K562 (cell line): ENCODE results near the gene MRPS31. TPM values are rescaled to one million over a fixed set of nuclear protein-coding genes. Genes with fewer than 3 reads are reported as not detected.

Experiments
- ELF2 ChIP-seq: fragments of 250-450 bp; sonication (Bioruptor Pico); IDR thresholded peaks from 2 replicates; pipeline ENCODE4 v1.5.0; 2021; ENCODE audit warnings: mild to moderate bottlenecking
- NFXL1 ChIP-seq: fragments of 450-650 bp; formaldehyde crosslinking; IDR thresholded peaks from 2 replicates; pipeline ENCODE4 v1.4.0; 2021; ENCODE audit warnings: mild to moderate bottlenecking
- ZNF133 ChIP-seq: fragments of 250-450 bp; sonication (Bioruptor Pico); IDR thresholded peaks from 2 replicates; pipeline ENCODE4 v1.4.0; 2020; ENCODE audit warnings: mild to moderate bottlenecking
- ZNF175 ChIP-seq: fragments of 200-800 bp; sonication (Bioruptor generic); IDR thresholded peaks from 2 replicates; pipeline ENCODE4 v1.6.1; 2016; ENCODE audit warnings: low read depth, mild to moderate bottlenecking, missing genetic modification characterization, missing compliant biosample characterization
- polyA plus RNA-seq, 8 experiments: library from polyadenylated mRNA; depleted of rRNA in 4 of 8; stranded (reverse) in 5 of 8; unstranded in 3 of 8; fragments of >200 nt; fragmentation: Nextera tagmentation in 2 of 8; fragmentation: Illumina TruSeq in 1 of 8; extraction: Ambion mirVana in 2 of 8; extraction: Trizol in 1 of 8; gene quantifications; 2 replicates each; pipeline versions ENCODE4 v1.2.1 to v1.2.3, GENCODE V29; 2011 to 2014; ENCODE audit warnings: inconsistent platforms in 1 of 8, missing spikeins in 1 of 8
- total RNA-seq, 7 experiments: library from RNA; depleted of rRNA in 6 of 7; stranded (reverse); fragments of >200 nt in 6 of 7; fragmentation: Illumina TruSeq in 2 of 7; extraction: Trizol in 2 of 7; gene quantifications; 2 replicates each; pipeline versions ENCODE4 v1.2.1 to v1.2.3, GENCODE V29; 2011 to 2021; ENCODE audit warnings: low replicate concordance in 1 of 7
- TF ChIP-seq, protein P1 (sequence below), 2 experiments: fragments of 450-650 bp in 1 of 2; sonication (generic) in 1 of 2; formaldehyde crosslinking in 1 of 2; IDR thresholded peaks; 2 replicates each; pipeline versions ENCODE4 v1.7.1 to v1.9.0; 2016 to 2022; ENCODE audit warnings: inconsistent platforms in 1 of 2, mild to moderate bottlenecking in 1 of 2, missing genetic modification reagents in 1 of 2
- TF ChIP-seq, protein P2 (sequence below): fragments of 250-450 bp; sonication (Bioruptor Pico); IDR thresholded peaks from 2 replicates; pipeline ENCODE4 v1.4.0; 2020; ENCODE audit warnings: mild to moderate bottlenecking, moderate library complexity, borderline replicate concordance
- TF ChIP-seq, protein P3 (sequence below): sonication (generic); formaldehyde crosslinking; IDR thresholded peaks from 2 replicates; pipeline ENCODE4 v1.8.0; 2023; ENCODE audit warnings: mild to moderate bottlenecking, missing genetic modification reagents
- TF ChIP-seq, protein P4 (sequence below): sonication (generic); formaldehyde crosslinking; IDR thresholded peaks from 2 replicates; pipeline ENCODE4 v1.8.0; 2022; ENCODE audit warnings: mild to moderate bottlenecking, missing genetic modification reagents, borderline replicate concordance

The MRPS31 gene
- total and polyA plus RNA-seq, 9 of the 15 experiments (the other 6 are each of a cell fraction or from before 2014, with no cell fraction given), result 20.3 to 57.8 (median 37.1) TPM

DNA sequence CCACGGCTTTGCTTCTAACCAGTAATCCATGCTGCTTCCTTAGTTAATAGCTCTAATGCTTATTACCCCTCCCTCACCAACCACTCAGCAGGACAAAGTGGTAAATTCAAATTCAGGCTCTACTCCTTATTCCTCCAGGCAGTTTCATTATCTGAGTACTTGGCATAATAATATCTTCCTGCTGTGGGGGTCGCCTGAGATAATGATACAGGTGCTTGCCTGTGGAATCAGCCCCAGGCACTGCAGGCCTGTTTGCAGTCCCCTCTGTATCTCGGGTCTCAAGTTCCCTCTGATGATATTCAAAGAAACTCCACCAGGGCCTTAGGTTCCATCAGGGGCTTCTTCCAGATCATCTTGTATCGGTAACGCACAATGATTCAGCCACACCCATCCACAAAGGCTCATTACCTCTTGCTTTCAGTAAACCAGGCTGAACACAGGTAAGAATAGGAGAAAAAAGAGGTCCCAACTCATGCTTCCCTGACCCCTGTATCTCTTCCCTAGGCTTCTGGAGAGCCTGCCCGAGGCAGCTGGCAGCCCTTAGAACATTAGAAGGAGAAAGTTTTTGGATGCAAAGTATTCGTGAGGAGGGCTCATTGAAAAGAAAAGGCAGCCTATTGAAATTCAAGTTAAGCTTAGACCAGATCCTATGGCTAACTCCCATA, 90.2 kb downstream of the MRPS31 start (continued):
- TF ChIP-seq, protein P1, sequence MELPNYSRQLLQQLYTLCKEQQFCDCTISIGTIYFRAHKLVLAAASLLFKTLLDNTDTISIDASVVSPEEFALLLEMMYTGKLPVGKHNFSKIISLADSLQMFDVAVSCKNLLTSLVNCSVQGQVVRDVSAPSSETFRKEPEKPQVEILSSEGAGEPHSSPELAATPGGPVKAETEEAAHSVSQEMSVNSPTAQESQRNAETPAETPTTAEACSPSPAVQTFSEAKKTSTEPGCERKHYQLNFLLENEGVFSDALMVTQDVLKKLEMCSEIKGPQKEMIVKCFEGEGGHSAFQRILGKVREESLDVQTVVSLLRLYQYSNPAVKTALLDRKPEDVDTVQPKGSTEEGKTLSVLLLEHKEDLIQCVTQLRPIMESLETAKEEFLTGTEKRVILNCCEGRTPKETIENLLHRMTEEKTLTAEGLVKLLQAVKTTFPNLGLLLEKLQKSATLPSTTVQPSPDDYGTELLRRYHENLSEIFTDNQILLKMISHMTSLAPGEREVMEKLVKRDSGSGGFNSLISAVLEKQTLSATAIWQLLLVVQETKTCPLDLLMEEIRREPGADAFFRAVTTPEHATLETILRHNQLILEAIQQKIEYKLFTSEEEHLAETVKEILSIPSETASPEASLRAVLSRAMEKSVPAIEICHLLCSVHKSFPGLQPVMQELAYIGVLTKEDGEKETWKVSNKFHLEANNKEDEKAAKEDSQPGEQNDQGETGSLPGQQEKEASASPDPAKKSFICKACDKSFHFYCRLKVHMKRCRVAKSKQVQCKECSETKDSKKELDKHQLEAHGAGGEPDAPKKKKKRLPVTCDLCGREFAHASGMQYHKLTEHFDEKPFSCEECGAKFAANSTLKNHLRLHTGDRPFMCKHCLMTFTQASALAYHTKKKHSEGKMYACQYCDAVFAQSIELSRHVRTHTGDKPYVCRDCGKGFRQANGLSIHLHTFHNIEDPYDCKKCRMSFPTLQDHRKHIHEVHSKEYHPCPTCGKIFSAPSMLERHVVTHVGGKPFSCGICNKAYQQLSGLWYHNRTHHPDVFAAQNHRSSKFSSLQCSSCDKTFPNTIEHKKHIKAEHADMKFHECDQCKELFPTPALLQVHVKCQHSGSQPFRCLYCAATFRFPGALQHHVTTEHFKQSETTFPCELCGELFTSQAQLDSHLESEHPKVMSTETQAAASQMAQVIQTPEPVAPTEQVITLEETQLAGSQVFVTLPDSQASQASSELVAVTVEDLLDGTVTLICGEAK (IDR thresholded peaks at IDR 0.05), result no peak
- TF ChIP-seq, protein P1 (CRISPR knock-in tag; IDR thresholded peaks at IDR 0.05), result no peak
- no peak for TF ChIP-seq ZNF133
- no peak for TF ChIP-seq ZNF175 (CRISPR knock-in tag)
- TF ChIP-seq NFXL1 (CRISPR knock-in tag), result no peak
- TF ChIP-seq, protein P2, sequence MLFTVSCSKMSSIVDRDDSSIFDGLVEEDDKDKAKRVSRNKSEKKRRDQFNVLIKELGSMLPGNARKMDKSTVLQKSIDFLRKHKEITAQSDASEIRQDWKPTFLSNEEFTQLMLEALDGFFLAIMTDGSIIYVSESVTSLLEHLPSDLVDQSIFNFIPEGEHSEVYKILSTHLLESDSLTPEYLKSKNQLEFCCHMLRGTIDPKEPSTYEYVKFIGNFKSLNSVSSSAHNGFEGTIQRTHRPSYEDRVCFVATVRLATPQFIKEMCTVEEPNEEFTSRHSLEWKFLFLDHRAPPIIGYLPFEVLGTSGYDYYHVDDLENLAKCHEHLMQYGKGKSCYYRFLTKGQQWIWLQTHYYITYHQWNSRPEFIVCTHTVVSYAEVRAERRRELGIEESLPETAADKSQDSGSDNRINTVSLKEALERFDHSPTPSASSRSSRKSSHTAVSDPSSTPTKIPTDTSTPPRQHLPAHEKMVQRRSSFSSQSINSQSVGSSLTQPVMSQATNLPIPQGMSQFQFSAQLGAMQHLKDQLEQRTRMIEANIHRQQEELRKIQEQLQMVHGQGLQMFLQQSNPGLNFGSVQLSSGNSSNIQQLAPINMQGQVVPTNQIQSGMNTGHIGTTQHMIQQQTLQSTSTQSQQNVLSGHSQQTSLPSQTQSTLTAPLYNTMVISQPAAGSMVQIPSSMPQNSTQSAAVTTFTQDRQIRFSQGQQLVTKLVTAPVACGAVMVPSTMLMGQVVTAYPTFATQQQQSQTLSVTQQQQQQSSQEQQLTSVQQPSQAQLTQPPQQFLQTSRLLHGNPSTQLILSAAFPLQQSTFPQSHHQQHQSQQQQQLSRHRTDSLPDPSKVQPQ, result no peak
- TF ChIP-seq, protein P3, sequence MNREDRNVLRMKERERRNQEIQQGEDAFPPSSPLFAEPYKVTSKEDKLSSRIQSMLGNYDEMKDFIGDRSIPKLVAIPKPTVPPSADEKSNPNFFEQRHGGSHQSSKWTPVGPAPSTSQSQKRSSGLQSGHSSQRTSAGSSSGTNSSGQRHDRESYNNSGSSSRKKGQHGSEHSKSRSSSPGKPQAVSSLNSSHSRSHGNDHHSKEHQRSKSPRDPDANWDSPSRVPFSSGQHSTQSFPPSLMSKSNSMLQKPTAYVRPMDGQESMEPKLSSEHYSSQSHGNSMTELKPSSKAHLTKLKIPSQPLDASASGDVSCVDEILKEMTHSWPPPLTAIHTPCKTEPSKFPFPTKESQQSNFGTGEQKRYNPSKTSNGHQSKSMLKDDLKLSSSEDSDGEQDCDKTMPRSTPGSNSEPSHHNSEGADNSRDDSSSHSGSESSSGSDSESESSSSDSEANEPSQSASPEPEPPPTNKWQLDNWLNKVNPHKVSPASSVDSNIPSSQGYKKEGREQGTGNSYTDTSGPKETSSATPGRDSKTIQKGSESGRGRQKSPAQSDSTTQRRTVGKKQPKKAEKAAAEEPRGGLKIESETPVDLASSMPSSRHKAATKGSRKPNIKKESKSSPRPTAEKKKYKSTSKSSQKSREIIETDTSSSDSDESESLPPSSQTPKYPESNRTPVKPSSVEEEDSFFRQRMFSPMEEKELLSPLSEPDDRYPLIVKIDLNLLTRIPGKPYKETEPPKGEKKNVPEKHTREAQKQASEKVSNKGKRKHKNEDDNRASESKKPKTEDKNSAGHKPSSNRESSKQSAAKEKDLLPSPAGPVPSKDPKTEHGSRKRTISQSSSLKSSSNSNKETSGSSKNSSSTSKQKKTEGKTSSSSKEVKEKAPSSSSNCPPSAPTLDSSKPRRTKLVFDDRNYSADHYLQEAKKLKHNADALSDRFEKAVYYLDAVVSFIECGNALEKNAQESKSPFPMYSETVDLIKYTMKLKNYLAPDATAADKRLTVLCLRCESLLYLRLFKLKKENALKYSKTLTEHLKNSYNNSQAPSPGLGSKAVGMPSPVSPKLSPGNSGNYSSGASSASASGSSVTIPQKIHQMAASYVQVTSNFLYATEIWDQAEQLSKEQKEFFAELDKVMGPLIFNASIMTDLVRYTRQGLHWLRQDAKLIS (CRISPR knock-in tag), result no peak
- TF ChIP-seq, protein P4, sequence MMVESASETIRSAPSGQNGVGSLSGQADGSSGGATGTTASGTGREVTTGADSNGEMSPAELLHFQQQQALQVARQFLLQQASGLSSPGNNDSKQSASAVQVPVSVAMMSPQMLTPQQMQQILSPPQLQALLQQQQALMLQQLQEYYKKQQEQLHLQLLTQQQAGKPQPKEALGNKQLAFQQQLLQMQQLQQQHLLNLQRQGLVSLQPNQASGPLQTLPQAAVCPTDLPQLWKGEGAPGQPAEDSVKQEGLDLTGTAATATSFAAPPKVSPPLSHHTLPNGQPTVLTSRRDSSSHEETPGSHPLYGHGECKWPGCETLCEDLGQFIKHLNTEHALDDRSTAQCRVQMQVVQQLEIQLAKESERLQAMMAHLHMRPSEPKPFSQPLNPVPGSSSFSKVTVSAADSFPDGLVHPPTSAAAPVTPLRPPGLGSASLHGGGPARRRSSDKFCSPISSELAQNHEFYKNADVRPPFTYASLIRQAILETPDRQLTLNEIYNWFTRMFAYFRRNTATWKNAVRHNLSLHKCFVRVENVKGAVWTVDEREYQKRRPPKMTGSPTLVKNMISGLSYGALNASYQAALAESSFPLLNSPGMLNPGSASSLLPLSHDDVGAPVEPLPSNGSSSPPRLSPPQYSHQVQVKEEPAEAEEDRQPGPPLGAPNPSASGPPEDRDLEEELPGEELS (CRISPR knock-in tag), result no peak
- TF ChIP-seq ELF2 (CRISPR knock-in tag), result no peak
